ENCODE results near the gene PRUNE2. TPM values are rescaled to one million over a fixed set of nuclear protein-coding genes. Genes with fewer than 3 reads are reported as not detected.

PRUNE2 gene
- total RNA-seq, 4 donors from 2014 or later: 4.1 to 13.1 (median 5.4) TPM

GRCh38 chr9:76785501-76785900 is 120.4 kb downstream of the PRUNE2 start:
- TF ChIP-seq CTCF (IDR thresholded peaks at IDR 0.05) (no peak), POLR2A (IDR thresholded peaks at IDR 0.05) (no peak)
- H3K4me3 ChIP-seq (ENCODE audit: low read depth, poor library complexity, severe bottlenecking): no peak overlapping the region
- WGBS, 2 donors: 95% methylated on average over 1 of the region's 1 CpG
- DNase-seq (ENCODE audit: low spot score in 2 of 2): no peak
- intact Hi-C loops (cut with DNase I; ENCODE audit: low total_unique reads): no loop called here

- DNase-seq (ENCODE audit: low spot score in 2 of 2): no peak
- no peak overlapping the region for H3K4me3 ChIP-seq (ENCODE audit: low read depth, poor library complexity, severe bottlenecking)
- TF ChIP-seq CTCF (IDR thresholded peaks at IDR 0.05) (no peak), POLR2A (IDR thresholded peaks at IDR 0.05) (no peak)
- intact Hi-C loops (cut with DNase I; ENCODE audit: low total_unique reads): no loop called here
Measured at GRCh38 chr9:76784881-76785280, 121.0 kb downstream of the PRUNE2 start.

- intact Hi-C loops (cut with DNase I; ENCODE audit: low total_unique reads): no loop called here
- no peak overlapping the region for H3K4me3 ChIP-seq (ENCODE audit: low read depth, poor library complexity, severe bottlenecking)
- WGBS, 2 donors: 57 to 61% methylated on average over 5 of the region's 5 CpGs
- DNase-seq (ENCODE audit: low spot score in 2 of 2): no peak
- TF ChIP-seq POLR2A (IDR thresholded peaks at IDR 0.05): no peak
- TF ChIP-seq CTCF (IDR thresholded peaks at IDR 0.05): no peak
Measured at GRCh38 chr9:76772686-76773445, 133.0 kb downstream of the PRUNE2 start.

- DNase-seq (ENCODE audit: low spot score in 2 of 2): no peak
- H3K4me3 ChIP-seq (ENCODE audit: low read depth, poor library complexity, severe bottlenecking): no peak overlapping the region
- intact Hi-C loops (cut with DNase I; ENCODE audit: low total_unique reads): no loop called here
- no peak for TF ChIP-seq CTCF (IDR thresholded peaks at IDR 0.05)
- no peak for TF ChIP-seq POLR2A (IDR thresholded peaks at IDR 0.05)
- 84 to 89% methylated on average over 3 of the region's 3 CpGs for WGBS, 2 donors
Measured at GRCh38 chr9:76766126-76766525, 139.8 kb downstream of the PRUNE2 start.

GRCh38 chr9:76764138-76764537 is 141.8 kb downstream of the PRUNE2 start, which contains the start of gene PCA3:
TSS of gene PCA3 (plus strand) at chr9:76764438.
- 93 to 97% methylated on average over 4 of the region's 4 CpGs for WGBS, 2 donors
- no peak within 1 kb of the TSS for H3K4me3 ChIP-seq (ENCODE audit: low read depth, poor library complexity, severe bottlenecking)
- intact Hi-C loops (cut with DNase I; ENCODE audit: low total_unique reads): no loop called here
- DNase-seq (ENCODE audit: low spot score in 2 of 2): no peak
- no peak for TF ChIP-seq CTCF (IDR thresholded peaks at IDR 0.05)
- no peak for TF ChIP-seq POLR2A (IDR thresholded peaks at IDR 0.05)

GRCh38 chr9:76761448-76761847 is 144.5 kb downstream of the PRUNE2 start:
- H3K4me3 ChIP-seq (ENCODE audit: low read depth, poor library complexity, severe bottlenecking): no peak overlapping the region
- 18 to 20% methylated on average over 1 of the region's 1 CpG for WGBS, 2 donors
- no peak for TF ChIP-seq POLR2A (IDR thresholded peaks at IDR 0.05)
- no peak for TF ChIP-seq CTCF (IDR thresholded peaks at IDR 0.05)
- no peak for DNase-seq (ENCODE audit: low spot score in 2 of 2)
- intact Hi-C loops (cut with DNase I; ENCODE audit: low total_unique reads): no loop called here

All from lower leg skin (tissue), 4 donors.